NCI-H2196 (cell line): ENCODE results near the gene TRIM26.
"Not testable (repeated sequence)": the region's sequence is repeated elsewhere in the genome, so short reads cannot be mapped to it uniquely, and the experiment has no call there.

Source experiments
- DNase-seq: peaks from one replicate; lab custom pipeline; 2025; ENCODE audit not compliant: unreplicated experiment; lab: John Stamatoyannopoulos, UW

TRIM26 gene

GRCh38 chr6:30155520-30156261, 57.5 kb downstream of the TRIM26 start:
- no peak for DNase-seq

GRCh38 chr6:30154709-30155519, 58.3 kb downstream of the TRIM26 start:
- no peak for DNase-seq

- DNase-seq, result no peak
Measured at GRCh38 chr6:30154061-30154460, 59.1 kb downstream of the TRIM26 start.

GRCh38 chr6:30152910-30153610, 60.1 kb downstream of the TRIM26 start:
- no peak for DNase-seq

- DNase-seq, result no peak
Measured at GRCh38 chr6:30152016-30152673, 61.1 kb downstream of the TRIM26 start.

- no peak for DNase-seq
Measured at GRCh38 chr6:30151580-30151979, 61.6 kb downstream of the TRIM26 start.

GRCh38 chr6:30150671-30151395, 62.4 kb downstream of the TRIM26 start:
- no peak for DNase-seq

GRCh38 chr6:30149858-30150550, 63.2 kb downstream of the TRIM26 start:
- DNase-seq, result no peak

- DNase-seq, result no peak
Measured at GRCh38 chr6:30149234-30149633, 64.0 kb downstream of the TRIM26 start.

- DNase-seq, result no peak
Measured at GRCh38 chr6:30147096-30147495, 66.1 kb downstream of the TRIM26 start.

GRCh38 chr6:30145818-30146217, 67.4 kb downstream of the TRIM26 start:
- DNase-seq, result no peak

- no peak for DNase-seq
Measured at GRCh38 chr6:30144811-30145210, 68.4 kb downstream of the TRIM26 start.

GRCh38 chr6:30143780-30144179, 69.4 kb downstream of the TRIM26 start:
- no peak for DNase-seq

GRCh38 chr6:30142665-30143064, 70.5 kb downstream of the TRIM26 start:
- no peak for DNase-seq

GRCh38 chr6:30140240-30140639, 73.0 kb downstream of the TRIM26 start:
- DNase-seq, result not testable (repeated sequence)

GRCh38 chr6:30136570-30137286, 76.5 kb downstream of the TRIM26 start:
- no peak for DNase-seq

- no peak for DNase-seq
Measured at GRCh38 chr6:30135757-30136156, 77.4 kb downstream of the TRIM26 start, which contains the start of gene TRIM40. Gene TRIM40, plus strand, starts transcription at chr6:30136140. Its CDS starts 897 bp downstream, at chr6:30137037.

- DNase-seq, result no peak
Measured at GRCh38 chr6:30135147-30135546, 78.1 kb downstream of the TRIM26 start.
